AG10803 (cell line): ENCODE data around the gene MAML3.

ENCODE experiments used
- DNase-seq: peaks from one replicate; pipeline ENCODE4 v3.0.0; 2010; ENCODE audit warnings: low read depth
- H3K4me3 ChIP-seq: 2 replicates; pipeline ENCODE4 v1.5.1; 2011; ENCODE audit warnings: mild to moderate bottlenecking, low read length, control low read depth
- TF ChIP-seq, protein P1 (sequence below): conservative IDR thresholded peaks from 2 replicates; pipeline ENCODE4 v1.5.1; 2011; ENCODE audit warnings: mild to moderate bottlenecking, low read length, control low read depth, inconsistent platforms

MAML3 gene

DNA sequence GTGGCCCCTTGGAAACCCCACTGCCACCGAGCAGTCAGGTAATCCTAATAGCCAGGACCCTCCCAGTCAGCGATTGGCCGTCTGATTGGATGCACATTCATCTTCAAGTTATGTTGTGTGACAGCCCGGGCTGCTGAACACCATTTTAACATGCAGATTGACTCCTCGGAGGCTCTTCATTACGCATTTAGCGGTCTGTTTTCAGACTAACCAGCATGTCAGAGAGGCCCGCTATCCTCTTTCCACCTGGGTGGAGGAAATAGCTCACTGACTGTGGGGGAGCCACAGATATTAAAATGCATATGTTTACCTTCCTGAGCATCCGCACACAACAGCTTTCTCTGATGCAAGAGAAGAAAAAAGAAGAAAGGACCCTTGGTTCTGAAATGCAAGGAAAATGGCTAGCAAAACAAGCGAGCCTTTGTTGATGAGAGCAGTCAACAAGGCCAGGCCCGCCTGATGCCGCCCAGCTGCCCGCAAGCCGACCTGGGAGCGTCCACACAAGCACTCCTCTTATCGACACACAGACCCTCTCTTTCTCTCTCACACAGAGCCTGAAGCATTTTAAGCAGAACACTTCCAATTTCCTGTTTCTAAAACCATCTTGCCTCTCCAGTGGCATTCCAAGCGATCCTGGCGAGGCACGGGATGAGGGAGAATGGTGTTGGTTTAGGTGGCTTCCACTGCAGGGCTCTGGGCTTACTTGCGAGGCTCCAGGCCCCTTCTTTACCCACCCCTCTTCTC lies 370.1 kb downstream of the MAML3 start:
- no peak for DNase-seq
- TF ChIP-seq, protein P1, sequence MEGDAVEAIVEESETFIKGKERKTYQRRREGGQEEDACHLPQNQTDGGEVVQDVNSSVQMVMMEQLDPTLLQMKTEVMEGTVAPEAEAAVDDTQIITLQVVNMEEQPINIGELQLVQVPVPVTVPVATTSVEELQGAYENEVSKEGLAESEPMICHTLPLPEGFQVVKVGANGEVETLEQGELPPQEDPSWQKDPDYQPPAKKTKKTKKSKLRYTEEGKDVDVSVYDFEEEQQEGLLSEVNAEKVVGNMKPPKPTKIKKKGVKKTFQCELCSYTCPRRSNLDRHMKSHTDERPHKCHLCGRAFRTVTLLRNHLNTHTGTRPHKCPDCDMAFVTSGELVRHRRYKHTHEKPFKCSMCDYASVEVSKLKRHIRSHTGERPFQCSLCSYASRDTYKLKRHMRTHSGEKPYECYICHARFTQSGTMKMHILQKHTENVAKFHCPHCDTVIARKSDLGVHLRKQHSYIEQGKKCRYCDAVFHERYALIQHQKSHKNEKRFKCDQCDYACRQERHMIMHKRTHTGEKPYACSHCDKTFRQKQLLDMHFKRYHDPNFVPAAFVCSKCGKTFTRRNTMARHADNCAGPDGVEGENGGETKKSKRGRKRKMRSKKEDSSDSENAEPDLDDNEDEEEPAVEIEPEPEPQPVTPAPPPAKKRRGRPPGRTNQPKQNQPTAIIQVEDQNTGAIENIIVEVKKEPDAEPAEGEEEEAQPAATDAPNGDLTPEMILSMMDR: no peak

DNA sequence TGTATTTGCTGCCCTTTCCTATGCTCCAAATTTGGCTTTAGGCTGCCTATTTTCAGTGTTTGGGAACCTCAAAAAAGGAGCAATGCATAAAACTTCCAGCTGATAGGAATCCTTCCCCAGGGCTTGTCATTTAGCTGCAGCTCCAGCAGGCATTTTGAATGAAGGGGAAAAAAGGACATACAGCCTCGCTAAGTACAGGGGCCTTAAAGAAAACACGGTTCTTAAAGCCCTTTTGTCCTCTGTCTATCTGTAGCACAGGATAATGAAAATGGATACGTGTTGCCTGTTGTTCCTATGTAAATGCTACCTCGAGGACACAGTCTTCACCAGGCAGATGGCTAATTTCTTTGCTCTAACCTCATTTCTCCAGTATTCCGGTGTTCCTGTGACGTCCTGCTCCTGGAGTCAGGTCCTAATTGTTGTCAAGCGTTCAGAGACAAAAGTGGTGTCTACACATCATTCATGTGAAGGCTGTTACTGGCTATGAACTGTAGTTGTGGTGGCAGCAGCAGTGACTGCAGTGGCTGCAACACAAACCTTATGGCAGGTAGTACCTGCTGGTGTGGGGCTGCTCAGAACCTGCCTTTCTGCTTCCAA lies 371.0 kb downstream of the MAML3 start:
- TF ChIP-seq, protein P1: no peak
- DNase-seq: no peak

More for the DNA sequence above, 370.1 kb downstream of the MAML3 start:
- H3K4me3 ChIP-seq: no peak overlapping the region

DNA sequence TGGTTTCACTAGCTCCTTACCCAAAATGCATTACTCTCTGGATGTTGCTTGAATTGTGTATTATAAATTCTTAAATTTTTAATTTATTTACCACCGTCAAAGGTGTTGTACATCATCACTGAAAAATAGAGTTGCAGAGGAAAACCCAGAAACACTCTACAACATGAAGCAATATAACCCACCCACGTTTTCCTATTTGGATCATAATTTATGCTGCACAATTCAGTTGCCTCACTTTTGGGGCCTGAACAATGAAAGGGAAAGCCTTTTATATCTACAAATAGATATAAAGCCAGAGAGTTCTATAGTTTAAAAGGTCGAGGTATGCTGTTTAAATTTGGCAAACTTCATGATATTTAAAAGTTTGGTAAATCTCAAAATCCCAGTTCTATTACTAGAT lies 372.9 kb downstream of the MAML3 start:
- no peak overlapping the region for H3K4me3 ChIP-seq
- TF ChIP-seq, protein P1: no peak
- no peak for DNase-seq

More for the DNA sequence above, 371.0 kb downstream of the MAML3 start:
- no peak overlapping the region for H3K4me3 ChIP-seq

DNA sequence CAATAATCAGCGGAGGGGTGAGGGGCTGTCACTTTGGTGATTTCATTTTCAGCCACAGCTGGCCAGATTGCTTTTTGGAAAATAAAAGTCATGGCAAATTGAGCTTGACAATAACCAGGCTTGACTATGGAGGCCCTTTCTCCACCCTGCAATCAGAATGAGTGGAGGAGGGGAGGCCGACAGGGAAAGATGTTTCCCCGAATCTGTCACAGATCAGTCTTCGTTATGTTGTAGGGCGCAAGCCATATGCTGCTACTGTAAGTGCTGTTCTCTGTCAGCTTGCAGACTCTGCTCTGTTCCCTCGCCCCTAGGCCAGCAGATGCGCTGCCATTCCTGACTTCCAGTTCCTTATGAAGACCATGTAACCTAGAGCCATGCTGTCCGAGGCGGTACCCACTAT lies 374.3 kb downstream of the MAML3 start:
- TF ChIP-seq, protein P1: no peak
- H3K4me3 ChIP-seq: no peak overlapping the region
- DNase-seq: no peak

DNA sequence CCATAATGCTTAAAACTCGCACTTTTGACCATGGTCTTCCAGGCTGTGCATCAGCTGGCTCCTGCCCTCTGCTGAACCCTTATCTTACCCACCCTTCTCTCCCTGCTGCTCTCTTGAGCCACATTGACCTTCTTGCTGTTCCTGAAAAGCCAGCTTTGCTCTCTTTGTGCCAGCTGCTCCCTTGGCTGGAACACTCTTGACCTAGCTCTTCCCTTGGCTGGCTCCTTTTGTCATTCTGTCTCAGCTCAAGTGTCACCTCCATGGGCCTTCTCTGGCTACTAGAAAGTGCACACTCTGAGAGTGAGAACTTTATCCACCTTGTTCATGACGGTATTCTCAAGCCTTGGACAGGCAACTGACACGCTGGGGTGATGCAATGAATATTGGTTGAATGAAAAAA lies 376.2 kb downstream of the MAML3 start:
- no peak overlapping the region for H3K4me3 ChIP-seq
- TF ChIP-seq, protein P1: no peak
- DNase-seq: no peak

DNA sequence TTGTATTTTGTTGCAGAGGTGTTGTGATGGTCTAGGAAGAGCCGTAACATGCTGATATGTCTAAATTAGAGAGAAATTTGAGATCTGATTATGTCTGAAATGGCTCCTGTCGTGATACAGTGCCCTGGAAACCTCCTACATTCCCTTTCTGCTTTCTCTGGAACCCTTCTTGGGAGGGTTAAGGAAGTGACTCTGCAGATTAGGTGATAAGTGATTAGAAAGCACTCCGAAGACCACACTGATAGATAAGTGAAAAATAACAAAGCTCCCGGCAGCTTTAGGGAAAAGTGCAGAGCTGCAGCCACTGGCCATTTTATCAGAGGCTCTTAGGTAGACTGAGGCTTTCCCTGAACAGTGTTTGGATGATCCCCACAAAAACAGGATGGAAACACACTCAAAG lies 377.7 kb downstream of the MAML3 start:
- no peak overlapping the region for H3K4me3 ChIP-seq
- no peak for DNase-seq
- TF ChIP-seq, protein P1: no peak
